Stimulated activated naive CD4-positive, alpha-beta T cell treated with Interleukin-2 at 50 U/mL for 16 hours (primary cell): ENCODE results near the gene CPNE4.
A peak's percentile ranks its signal among the peaks of the same experiment; 100 is the strongest.

Experiments used
- DNase-seq: peaks from one replicate; lab custom pipeline; 2025; lab: John Stamatoyannopoulos, UW

CPNE4 gene

GRCh38 chr3:131735116-131735515 lies 299.7 kb downstream of the CPNE4 start:
- DNase-seq: no peak

GRCh38 chr3:131733086-131733841 lies 301.6 kb downstream of the CPNE4 start:
- DNase-seq: no peak

GRCh38 chr3:131731709-131732108 lies 303.1 kb downstream of the CPNE4 start:
- DNase-seq: peak; percentile 2

DNA sequence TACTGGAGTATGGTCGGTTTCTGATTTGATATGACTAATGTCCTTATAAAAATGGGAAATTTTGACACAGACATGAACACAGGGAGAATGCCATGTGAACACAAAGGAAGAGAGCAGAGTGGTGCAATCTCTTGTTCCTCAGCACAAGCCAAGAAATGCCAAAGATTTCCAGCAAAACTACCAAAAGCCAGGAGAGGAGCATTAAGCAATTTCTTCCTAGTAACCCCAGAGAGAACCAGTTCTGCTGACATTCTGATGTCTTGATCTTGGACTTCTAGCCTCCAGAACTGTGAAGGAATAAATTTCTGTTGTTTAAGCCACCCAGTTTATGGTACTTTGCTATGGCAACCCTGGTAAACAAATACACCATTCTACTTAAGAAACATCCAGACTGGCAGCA lies 304.2 kb downstream of the CPNE4 start:
- DNase-seq: no peak

DNA sequence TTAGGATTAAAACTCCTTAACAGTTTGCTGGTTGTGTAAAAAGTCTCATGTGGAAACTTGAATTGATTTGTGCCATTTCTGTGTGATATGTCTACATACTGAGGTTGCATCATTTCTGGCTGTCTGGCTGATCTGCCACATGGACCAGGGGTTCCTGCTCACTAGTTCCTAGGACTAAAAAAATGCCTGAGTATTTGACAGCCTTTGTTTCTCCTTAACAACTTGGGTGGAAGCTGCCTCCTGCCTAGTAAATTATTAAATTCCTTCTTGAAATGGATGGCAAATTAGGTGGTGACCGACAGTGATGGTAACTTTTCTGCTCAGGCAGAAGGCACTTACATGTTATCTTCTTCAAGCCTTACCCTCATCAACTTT lies 305.2 kb downstream of the CPNE4 start:
- no peak for DNase-seq

DNA sequence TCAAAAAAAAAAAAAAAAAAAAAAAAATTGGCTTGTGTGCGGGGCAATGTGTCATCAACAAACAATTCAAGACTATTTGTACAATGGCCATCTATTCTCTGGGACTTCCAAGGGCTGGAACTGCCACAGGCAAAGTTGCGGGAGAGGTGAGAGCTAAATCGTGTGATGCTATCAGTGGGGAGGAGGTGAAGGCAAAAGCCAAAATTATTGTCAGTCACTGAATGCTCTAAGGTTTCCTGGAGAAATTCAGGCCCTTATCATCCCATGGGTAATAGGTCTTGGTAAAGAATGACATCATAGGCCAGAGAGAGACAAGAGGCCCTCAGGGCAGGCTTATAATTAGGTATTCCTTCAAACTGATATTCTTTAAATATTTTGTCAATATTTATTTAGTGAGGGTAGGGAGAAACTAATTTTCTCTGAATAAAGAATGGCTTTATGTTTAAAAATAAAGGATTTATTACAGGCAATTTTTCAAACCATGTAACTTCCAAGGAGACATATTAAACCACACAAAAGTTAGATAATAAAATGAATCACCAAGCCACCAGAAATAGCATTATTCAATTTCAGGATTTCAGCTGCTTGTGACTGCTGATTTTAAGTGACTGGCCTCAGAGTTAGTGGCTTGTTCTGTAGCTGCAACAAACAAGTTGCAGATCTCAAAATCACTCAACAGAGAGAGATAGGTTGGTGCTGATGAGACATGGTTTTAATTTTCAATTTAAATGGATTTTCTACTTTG lies 305.7 kb downstream of the CPNE4 start:
- DNase-seq: no peak

GRCh38 chr3:131725414-131725813 lies 309.4 kb downstream of the CPNE4 start:
- no peak for DNase-seq

GRCh38 chr3:131723343-131723742 lies 311.5 kb downstream of the CPNE4 start:
- DNase-seq: no peak

DNA sequence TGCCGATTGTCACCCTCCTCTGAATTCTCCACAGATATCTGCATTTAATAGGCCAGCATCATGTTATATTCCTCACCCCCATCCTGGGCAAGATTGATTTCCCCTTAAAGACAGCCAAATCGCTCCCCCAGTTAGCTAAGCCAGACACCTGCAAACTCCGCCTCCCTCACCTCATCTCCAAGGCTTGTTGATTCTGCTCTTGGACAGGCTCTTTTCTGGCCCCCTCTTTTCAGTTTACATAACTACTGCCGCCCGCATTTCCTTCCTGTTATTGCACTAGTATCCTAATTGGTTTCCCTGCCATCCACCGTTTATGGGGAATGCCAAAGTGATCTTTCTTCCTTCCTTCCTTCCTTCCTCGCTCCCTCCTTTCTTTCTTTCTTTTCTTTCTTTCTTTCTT lies 317.3 kb downstream of the CPNE4 start:
- no peak for DNase-seq

GRCh38 chr3:131716943-131717342 lies 317.9 kb downstream of the CPNE4 start:
- no peak for DNase-seq

- no peak for DNase-seq
Measured at GRCh38 chr3:131716007-131716406, 318.8 kb downstream of the CPNE4 start.

GRCh38 chr3:131714585-131715220 lies 320.1 kb downstream of the CPNE4 start:
- no peak for DNase-seq

- no peak for DNase-seq
Measured at GRCh38 chr3:131713416-131714123, 321.2 kb downstream of the CPNE4 start.

GRCh38 chr3:131712662-131713061 lies 322.2 kb downstream of the CPNE4 start:
- no peak for DNase-seq

GRCh38 chr3:131711114-131711768 lies 323.6 kb downstream of the CPNE4 start:
- DNase-seq: no peak

DNA sequence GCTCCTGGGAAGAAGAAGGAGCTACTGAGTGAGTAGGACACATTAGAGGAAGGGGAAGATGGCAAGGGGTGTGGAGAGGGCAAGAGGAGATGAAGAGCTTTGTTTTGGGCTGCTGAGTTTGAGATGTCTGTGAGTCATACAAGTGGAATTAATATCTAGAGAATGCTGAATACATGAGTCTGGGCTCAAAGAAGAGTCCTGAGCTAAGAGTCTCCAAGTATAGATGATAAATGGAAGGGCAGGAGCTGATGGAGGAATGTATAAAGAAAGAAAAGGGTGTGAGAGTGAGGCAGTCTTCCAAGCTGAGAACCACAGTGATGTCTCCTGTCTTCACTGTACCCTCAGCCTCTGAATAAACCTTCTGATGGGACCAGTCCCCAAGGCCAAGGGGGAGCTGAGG lies 326.6 kb downstream of the CPNE4 start:
- DNase-seq: no peak

GRCh38 chr3:131705558-131706051 lies 329.2 kb downstream of the CPNE4 start:
- DNase-seq: no peak

DNA sequence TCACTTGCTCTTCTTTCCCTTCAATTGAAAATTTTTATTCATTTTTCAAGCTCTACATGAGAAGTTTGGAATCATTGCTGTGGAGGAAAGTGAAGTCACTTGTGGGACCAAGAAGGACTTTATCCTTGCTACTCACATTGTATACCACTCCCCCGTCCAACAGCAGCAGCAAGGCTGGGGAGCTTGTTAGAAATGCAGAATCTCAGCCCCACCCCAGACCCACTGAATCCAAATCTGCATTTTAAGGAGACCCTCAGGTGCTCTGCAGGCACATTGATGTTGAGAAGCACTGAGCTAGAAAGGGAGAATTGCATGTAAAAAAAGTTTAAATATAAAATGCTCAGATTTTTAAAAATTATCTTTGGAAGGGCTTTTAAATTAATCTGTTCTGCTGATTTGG lies 329.7 kb downstream of the CPNE4 start:
- no peak for DNase-seq

- DNase-seq: no peak
Measured at GRCh38 chr3:131704098-131704497, 330.7 kb downstream of the CPNE4 start.

DNA sequence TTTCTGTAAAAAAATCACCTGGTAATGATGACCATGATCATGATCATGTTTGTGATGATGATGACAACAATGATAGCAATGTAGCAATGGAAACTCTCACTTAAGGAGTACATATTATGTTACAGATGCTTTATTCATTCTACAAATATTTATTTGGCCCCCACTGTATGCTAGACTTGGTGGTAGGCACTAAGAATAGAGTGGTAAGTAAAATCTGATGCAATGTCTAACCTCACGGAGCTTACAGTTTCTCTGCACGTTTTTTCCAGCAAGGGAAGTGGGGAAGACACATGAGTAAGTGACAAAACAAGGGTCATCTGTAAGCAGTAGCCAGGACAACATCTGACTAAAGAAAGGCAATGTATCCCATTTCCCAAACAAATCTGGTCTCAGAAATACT lies 332.7 kb downstream of the CPNE4 start:
- DNase-seq: no peak

- DNase-seq: no peak
Measured at GRCh38 chr3:131701153-131701770, 333.6 kb downstream of the CPNE4 start.
